CD4-positive, alpha-beta T cell treated with Interferon gamma for 1 hour (primary cell): ENCODE data around the gene FAR2.
A peak's percentile ranks its signal among the peaks of the same experiment; 100 is the strongest.
"Not testable (repeated sequence)": the region's sequence is repeated elsewhere in the genome, so short reads cannot be mapped to it uniquely, and the experiment has no call there.

Source experiments
- DNase-seq: peaks from one replicate; pipeline ENCODE4 v3.0.0-alpha.2; 2020

FAR2 gene

GRCh38 chr12:29155079-29155478 lies 6.0 kb downstream of the FAR2 start:
- DNase-seq, result no peak

DNA sequence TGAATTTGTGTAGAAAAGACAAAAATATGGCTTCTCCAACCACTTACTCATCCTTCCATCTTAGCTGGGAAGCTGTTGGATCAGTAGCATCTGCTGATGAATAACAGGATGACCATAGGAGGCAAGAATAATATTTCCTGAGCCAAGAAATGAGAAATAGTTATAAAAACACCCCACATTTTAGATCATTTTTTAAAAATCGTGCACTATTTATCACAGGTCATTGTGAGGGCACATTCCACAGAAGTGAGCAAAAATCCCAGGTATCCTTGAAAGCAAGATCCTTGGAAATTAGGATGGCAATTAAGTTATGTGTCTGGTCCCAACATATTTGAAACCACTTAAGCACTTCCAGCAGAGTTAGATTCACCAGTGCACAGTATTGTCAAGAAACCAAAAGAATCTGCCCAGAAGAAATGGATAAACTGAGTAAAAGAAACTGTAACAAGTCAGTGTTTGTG lies 8.4 kb downstream of the FAR2 start:
- DNase-seq, result no peak

DNA sequence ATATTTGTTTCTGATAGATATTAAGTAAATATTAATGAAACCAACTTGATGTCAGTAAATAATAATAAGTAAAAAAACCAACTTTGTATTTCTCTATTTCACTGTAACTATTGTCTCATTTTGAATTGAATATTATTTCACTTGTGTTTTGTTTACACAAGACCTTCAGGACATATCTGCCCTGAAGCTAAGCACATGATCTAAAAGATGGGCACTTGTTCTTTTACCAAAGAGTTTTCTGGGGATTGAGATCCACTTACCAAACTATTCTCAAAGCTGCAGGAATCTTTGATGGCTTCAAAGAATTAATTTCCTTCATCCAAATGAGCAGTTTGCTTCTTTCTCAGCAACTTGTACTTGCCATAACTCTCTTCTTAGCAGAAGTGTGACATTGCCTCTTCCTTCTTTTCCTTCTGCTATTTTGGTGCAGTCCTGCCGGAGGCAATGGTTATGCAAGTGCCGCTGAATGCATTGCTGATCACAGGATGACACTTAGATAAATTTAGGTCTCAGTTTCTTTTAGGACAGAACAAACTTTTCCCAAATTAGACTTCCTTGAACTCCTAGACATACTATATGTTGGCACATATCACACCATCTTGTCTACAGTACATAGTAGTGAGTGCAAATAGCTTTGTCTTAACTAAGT lies 9.2 kb downstream of the FAR2 start:
- no peak for DNase-seq

GRCh38 chr12:29159661-29160060 lies 10.6 kb downstream of the FAR2 start:
- no peak for DNase-seq

GRCh38 chr12:29160230-29160629 lies 11.2 kb downstream of the FAR2 start:
- no peak for DNase-seq

- no peak for DNase-seq
Measured at GRCh38 chr12:29163146-29163545, 14.1 kb downstream of the FAR2 start.

DNA sequence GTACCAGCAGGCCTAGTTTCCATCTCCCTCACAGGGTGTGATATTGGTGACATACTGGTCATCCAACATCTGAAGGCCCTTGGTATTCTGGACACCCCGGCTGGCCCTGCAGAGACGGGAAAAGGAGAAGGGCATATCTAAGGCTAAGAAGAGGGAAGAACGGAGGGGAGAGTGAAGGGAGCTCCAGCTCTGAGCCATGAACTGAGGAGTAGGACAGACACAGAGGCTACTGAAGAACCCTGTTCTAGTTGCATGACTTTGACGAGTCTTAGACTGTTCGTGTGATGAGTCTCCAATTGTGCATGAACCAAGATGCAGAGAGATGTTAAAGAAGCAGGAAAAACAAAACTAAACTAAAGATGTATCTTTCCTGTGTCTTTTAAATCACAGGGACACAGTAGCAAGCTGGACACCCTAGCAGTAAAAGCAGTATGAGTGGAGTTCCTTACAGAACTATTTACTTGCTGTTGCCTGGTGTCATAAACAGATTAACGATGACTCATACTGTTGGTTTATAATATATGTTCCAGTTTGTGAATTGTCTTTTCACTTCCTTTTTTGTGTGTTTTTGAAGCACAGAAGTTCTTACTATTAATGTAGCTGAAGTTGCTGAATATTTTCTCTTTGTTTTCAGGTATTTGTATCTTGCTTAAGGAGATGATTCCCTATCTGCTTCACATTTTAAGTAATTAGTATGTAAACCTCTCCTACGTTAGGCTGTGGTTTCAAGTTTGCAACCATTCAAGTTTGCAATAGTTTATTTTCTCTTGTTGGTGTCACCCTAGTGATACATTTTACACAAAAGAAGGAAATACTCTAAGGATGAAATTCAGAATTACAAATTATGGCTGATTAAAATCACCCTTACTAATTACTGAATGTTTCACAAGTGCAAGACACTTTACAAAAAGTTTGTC lies 15.7 kb downstream of the FAR2 start:
- no peak for DNase-seq

- DNase-seq, result no peak
Measured at GRCh38 chr12:29167445-29167844, 18.4 kb downstream of the FAR2 start.

DNA sequence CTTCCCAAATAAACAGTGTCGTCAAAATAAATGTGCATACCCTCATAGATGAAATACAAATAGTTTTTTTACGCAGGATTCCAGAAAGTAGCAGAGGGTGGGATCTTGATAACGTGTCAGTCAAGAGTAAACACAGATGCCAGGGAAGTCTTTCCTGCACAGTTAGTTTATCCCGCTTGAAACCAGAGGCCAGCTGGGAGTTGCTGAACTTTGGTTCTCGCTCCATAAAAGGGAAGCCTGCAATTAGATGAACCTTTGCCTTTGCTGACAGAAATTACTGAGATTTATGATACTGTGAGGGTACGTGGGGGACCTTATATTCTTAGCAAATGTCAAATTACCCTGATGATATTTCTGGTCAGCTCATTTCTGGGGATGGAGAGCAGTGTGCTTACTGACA lies 18.9 kb downstream of the FAR2 start:
- DNase-seq, result no peak

- DNase-seq, result not testable (repeated sequence)
Measured at GRCh38 chr12:29169978-29170377, 20.9 kb downstream of the FAR2 start.

GRCh38 chr12:29170478-29171084 lies 21.5 kb downstream of the FAR2 start:
- peak; percentile 30 for DNase-seq

- no peak for DNase-seq
Measured at GRCh38 chr12:29171421-29172258, 22.6 kb downstream of the FAR2 start.

DNA sequence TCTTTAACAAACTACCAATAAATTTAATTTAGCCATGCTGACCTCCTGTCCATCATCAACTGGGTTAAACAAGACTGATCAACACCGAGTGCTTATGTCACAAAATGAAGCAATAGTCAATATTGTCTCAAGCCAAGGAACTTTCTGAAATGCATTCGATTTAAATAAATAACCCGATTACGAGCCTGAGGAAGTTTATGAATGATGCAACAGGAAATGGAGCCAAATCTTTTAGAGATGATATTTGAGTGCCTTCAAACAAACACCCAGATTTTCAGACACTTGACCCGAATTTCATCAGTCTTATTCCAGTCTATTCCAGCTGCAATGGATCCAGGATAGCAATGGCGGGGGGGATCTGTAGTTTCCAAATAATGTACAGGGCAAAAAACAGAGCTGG lies 27.9 kb downstream of the FAR2 start:
- DNase-seq, result no peak

GRCh38 chr12:29182247-29182646 lies 33.2 kb downstream of the FAR2 start:
- DNase-seq, result not testable (repeated sequence)

DNA sequence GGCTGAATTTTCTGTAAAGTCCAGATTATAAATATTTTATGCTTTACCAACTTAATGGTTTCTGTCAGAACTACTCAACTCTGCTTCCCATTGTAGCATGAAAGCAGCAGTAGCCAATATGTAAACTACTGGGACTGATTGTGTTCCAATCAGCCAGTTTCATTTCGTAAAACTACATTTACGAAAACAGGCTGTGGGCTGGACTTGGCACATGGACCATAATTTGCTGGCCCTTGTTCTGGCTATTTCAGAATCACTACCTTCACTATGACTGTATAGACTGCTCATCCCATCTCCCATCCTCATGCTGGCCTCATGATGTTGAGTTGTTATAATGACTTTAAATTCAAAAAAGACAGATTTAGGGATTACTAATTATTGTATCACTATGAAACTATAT lies 38.7 kb downstream of the FAR2 start:
- no peak for DNase-seq

DNA sequence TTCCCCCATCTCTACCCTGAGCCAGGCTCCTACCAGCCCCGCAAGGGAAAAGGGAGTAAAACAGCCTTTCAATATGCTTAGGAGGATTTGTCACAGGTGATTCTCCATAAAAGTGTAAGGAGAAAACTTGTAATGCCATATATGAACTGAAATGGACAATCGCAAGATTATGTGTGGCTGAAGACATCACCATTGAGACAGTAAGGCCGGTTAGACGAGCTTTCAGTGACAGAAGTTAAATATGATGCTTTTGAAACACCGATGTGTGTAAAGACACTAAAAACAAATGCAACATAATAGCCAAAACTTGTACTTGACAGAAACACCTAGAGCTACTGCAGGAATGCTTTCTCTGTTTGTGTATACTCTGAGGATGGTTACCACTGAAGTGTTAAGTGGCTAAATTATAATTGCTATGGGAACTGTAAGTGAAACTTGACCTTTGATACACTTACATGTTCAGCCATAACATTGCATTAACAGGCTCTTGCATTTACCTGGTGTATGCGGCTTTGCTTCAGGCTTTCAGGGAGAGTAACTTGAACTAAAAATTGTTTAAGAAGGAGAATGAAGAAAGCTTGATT lies 42.3 kb downstream of the FAR2 start:
- DNase-seq, result no peak

- no peak for DNase-seq
Measured at GRCh38 chr12:29198901-29199300, 49.8 kb downstream of the FAR2 start.

DNA sequence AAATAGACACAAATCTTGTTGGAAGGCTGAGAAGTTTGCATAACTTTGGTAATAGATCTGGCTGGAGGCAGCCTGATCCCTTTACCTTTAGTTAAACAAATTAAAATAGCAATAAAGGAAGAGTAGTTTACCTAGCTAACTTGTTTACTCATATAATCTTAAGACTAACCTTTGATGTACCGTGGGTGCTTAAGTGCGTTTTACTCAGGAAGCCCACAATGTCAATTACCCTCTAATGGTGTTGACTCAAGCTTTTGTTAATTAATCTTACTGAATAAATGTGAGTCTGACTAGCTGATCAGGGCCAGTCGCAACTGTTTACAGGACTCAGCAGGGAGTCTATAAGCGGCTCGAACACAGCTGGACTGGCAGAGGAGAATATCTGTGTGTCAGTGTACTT lies 51.5 kb downstream of the FAR2 start:
- no peak for DNase-seq

DNA sequence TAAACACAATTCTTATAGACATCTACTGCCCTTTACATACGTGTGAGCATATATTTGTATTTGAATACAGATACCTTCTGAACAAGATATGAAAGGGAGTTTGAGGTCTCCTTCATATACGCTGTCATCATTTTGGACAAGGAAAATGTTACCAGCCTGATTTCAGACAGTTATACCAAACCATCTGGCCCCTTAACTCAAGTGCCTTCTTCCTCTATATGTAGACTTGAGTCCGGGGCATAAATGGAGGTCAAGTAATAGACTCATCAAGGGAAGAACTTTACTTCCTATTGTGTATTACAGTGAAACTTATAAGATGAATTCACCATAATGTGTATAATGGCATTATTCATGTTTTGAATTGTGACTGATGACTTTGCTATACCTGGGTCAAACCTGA lies 52.2 kb downstream of the FAR2 start:
- DNase-seq, result no peak

GRCh38 chr12:29201746-29202145 lies 52.7 kb downstream of the FAR2 start:
- no peak for DNase-seq

GRCh38 chr12:29204521-29204920 lies 55.4 kb downstream of the FAR2 start:
- DNase-seq, result no peak

GRCh38 chr12:29207120-29207519 lies 58.0 kb downstream of the FAR2 start:
- no peak for DNase-seq

GRCh38 chr12:29208060-29208459 lies 59.0 kb downstream of the FAR2 start:
- no peak for DNase-seq
